ENCODE data around the gene DDI2.

GRCh38 chr1:15718199-15718601 is 100.9 kb downstream of the DDI2 start:
- TF ChIP-seq RFX5 (IDR thresholded peaks at IDR 0.05; ENCODE audit: low read depth, low read length) (no peak), CTCF (IDR thresholded peaks at IDR 0.05 in 2 of 3, conservative IDR thresholded peaks at IDR 0.05 in 1 of 3; ENCODE audit: control insufficient read depth in 2 of 3, extremely low read depth in 1 of 3, insufficient read depth in 1 of 3, low read depth in 3 of 3, low read length in 3 of 3) (no peak), CUX1 (IDR thresholded peaks at IDR 0.05; ENCODE audit: insufficient replicate concordance, low read depth, low read length) (no peak), TARDBP (IDR thresholded peaks at IDR 0.05; ENCODE audit: borderline replicate concordance) (no peak), POLR2AphosphoS5 (IDR thresholded peaks at IDR 0.05; ENCODE audit: low read length) (no peak), NFXL1 (IDR thresholded peaks at IDR 0.05; ENCODE audit: borderline replicate concordance) (no peak), NR2C2 (IDR thresholded peaks at IDR 0.05; ENCODE audit: borderline replicate concordance, control insufficient read depth, insufficient read length, low read depth) (no peak)

Data from GM12878 (cell line).